HCEC 1CT (cell line): ENCODE measurements around the gene LHX6.

Experiments
- DNase-seq: peaks from one replicate; pipeline ENCODE4 v3.0.0-alpha.2; 2017

Gene LHX6

DNA sequence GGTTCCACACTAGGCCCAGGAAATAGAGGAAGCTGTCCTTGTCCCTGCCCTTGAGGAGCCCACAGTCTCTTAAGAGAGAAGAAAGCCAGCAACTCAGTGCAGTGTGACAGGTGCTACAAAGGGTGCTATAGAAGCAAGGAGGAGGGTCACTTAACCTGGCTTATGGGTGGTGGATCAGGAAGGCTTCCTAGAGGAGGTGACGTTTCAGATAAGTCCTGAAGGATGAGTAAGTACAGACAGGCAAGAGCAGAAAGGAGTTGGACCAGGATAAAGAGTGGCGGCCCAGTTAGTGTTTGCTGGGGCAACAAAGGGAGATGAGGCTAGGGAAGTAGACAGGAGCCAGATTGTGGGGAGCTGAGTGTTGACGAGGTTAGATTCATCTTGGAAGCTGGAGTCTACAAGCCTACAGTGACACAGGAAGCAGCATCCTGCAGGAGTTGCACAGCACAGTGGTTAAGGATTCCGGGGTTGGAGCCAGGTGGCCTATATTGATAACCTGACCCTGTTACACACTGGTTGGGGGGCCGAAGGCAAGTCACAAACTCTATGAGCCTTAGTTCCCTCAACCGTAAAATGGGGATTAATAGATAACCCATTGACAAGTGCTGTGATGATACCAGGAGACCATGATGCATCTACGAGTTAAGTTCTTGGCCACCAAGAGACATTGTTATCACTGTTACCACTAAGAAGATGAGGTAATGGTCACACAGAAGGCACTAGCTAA lies 5.4 kb upstream of the LHX6 start:
- no peak for DNase-seq

- DNase-seq = no peak
These were observed 4.1 kb upstream of the LHX6 start for GRCh38 chr9:122232796-122233306.

DNA sequence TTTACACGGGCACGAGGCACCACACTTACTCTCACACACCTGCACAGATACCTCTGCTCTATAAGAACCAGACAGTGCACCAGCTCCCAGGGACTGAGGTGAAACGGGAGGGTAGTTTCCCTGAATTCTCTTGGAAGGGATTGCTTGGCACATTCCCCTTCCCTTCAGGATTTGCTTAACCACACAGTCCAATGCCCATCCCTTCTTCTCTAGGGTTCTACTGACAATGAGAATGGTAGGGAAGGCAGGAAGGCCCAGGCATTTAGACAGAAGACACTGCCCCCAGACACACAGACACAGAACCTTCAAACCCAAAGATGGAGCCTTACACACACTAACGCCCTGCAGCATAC lies 704 bp upstream of the LHX6 start:
- no peak for DNase-seq

- no peak for DNase-seq
These were observed 578 bp downstream of the LHX6 start for GRCh38 chr9:122228191-122228567.

DNA sequence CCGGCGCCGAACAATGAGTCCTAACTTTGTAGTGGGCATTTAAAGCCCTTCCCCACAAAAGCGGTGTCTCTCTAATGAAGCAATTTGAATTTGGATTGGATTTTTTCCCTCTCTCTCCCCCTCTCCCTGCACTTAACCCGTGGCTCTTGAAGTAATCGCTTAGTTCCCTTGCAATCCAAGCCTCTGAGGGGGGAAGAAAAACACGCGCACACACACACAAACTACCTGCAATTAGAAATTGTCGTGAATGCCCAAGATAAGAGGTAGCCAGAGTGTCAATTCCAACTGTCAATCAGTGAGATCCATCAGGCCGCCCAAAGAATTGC lies 1.2 kb downstream of the LHX6 start:
- no peak for DNase-seq

DNA sequence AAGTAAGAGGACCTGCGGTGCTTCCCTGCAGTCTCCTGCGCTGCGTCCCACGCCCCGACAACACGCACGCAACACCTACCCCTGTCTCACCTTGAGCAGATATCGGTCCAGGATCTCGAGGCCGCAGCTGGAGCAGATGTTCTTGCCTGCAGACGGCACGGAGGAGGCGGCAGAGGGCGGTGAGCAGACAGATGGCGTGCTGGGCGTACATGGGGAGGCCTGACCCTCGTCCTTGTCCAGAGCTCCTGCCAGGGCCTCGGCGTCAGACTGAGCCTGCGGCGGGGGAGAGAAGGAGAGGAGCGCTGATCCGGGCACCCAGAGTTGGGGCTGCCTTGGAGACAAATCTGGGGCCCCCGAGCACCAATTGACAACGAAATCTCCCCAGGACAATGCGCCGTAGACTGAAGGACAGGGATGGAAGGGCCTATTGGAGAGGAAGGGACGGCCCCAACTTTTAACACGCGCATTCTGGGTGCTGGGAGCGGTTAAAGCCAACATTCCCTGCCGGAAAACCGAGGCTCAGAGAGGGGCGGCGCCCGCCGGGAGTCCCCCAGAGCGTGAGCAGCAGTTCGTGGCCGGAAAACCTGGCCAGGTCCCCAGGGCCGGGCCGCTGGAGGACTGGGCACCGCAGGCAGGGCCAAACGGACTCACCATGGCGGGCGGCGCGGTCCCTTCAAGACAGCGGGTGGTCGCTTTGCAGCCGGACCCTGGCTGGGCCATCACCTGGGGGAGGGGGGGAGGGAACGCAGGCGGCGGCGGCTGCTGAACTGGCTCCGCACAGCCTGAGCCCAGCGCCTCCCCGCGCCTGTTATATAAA lies 1.8 kb downstream of the LHX6 start:
- no peak for DNase-seq

DNA sequence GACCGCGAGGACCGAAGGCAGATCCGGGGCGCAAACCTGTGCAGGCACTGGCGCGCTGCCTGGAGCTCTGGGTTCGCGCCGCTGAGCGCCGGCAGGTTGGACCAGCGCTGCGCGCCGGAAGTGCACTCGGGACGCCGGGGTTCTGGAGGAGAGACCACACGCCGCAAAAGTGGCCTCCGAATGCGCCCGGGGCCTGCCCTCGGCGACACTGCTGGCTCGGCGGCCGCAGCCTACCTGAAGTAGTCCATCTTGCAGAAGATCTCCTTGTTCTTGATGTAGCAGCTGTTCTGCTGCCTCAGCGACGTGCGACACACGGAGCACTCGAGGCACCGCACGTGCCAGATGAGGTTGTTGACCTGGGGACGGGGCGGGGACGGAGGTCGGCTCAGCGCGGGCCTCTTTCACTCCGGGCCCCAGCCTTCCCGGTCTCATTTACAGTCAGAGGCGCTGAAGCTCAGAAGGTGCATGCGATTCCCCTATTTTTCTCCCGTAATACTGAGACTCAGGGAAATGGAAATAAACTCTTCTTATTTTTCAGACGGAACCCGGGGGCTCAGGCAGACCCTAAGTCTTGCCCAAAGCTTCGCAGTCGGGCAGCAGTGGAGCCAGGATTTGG lies 2.5 kb downstream of the LHX6 start:
- DNase-seq = no peak

- DNase-seq = no peak
These were observed 3.2 kb downstream of the LHX6 start for GRCh38 chr9:122225312-122226141.

- no peak for DNase-seq
These were observed 5.3 kb downstream of the LHX6 start for GRCh38 chr9:122223435-122223834.

DNA sequence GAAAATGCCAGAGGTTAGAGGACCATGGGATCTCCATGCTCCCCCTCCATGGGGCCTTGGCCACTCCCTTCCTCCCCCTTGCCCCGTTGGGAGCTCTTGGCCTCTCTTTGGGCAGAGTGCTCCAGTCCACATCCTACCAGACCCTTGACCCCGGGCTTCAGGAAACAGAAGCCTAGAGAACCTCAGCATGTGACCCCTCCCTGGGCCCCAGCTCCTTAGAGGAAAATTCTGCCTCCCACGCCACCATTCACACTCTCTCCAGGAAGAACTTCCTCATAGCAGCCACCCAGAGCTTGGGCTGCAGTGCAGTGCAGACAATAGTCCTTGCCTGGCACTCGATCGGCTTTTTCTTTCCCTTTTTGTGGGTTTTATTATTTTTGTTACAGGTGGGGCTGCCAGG lies 6.0 kb downstream of the LHX6 start:
- DNase-seq = no peak

- DNase-seq = no peak
These were observed 7.5 kb downstream of the LHX6 start for GRCh38 chr9:122221183-122221811.

GRCh38 chr9:122220673-122221182 lies 8.0 kb downstream of the LHX6 start:
- no peak for DNase-seq

DNA sequence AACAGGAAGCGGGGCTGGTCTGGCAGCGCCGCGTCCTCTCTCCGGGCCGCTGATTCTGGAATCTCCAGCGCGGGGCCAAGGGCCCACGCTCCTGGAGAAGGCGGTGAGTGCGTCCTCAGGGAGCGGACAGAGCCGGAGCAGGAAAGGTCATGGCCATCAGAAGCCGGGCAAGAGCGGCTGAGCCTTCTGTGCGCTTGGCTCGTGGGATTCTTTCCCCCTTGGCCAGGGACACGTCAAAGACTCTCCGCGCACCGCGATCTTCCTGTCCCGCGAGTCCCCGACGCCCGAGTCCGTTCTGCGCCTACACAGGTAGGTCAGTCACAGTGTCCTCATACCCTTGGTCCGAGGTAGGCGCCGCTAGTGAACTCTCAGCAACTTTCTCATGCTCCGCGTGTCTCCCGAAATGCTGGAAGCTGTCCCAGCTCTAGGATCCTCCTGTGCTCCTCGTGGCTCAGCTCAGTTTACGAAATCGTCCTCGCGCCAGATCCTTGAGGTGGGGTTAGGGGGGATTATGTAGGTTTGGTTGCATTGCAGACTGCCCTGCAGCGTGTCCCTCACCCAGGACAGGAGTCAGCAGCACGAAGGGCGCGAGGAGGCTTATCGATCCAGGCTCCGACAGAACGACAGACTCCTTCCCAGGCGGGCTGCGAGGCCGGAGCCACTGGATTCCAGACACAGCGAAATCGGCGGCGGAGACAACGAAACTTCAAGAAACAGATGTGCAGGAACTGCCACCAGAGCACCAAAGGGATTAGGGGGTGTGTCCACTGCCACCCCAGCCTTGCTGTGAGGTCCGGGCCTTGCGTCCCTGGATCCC lies 8.7 kb downstream of the LHX6 start:
- DNase-seq = no peak

DNA sequence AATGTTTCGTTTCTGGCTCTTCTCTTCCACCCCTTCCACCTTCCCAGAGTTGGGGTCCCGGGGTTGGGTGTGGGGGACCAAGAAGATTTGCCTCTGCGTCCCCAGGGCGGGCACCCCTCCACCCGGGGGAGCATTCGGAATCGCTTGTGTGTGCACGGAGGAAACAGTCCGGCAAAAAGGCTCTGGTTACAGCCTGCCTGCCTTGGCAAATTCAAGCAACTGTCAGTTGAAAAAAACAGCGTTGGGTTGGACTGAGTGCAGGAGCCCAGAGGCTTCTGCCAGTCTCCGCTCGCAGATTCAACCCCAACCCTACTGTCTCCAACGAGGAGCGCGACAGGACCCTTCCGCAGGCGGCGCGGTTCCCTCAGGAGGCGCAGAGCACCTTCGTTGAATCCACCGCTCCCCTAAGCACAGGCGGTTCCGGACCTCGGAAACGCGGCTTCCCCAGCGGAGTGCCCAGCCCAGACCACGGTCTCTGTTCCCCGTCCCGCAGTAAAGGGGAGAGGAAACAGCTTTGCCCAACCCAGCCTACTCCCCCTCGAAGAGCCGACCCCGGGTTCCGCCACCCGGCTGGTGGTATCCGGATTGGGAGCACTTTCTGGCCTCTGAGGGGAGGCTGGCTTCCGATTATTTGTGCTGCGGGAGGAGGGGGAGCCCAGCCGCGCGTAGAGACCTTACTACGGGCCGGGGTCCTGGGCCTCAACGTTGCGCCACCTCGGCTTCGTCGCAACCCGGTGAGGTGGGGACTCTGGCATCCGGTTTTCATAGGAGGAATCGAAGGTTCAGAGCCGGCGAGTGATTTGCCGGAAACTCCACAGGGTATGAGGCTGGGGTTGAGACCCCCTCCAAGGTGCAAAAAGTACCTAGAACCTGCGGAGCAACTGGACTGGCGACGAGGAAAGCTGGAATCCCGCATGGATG lies 9.6 kb downstream of the LHX6 start:
- DNase-seq = no peak

- DNase-seq = no peak
These were observed 10.5 kb downstream of the LHX6 start for GRCh38 chr9:122218071-122218934.

DNA sequence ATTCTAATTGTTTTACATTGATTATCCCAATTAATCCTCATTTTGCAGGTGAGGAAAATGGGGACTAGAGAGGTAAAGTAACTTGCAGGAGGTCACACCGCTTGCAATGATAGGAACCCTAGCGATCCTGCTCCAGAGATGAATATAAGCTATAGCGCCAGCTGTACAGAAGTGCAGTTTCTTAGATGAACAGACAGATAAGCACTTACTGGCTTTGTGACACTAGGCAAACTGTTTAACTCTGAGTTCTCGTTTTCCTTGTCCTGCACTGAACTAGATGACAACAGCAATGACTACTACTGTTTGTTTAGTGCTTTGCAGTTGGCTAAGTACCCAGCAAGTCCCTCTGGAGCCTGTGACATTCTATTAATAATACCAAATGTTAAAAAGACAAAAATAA lies 11.1 kb downstream of the LHX6 start:
- DNase-seq = no peak

GRCh38 chr9:122216798-122217418 lies 11.8 kb downstream of the LHX6 start:
- DNase-seq = no peak

DNA sequence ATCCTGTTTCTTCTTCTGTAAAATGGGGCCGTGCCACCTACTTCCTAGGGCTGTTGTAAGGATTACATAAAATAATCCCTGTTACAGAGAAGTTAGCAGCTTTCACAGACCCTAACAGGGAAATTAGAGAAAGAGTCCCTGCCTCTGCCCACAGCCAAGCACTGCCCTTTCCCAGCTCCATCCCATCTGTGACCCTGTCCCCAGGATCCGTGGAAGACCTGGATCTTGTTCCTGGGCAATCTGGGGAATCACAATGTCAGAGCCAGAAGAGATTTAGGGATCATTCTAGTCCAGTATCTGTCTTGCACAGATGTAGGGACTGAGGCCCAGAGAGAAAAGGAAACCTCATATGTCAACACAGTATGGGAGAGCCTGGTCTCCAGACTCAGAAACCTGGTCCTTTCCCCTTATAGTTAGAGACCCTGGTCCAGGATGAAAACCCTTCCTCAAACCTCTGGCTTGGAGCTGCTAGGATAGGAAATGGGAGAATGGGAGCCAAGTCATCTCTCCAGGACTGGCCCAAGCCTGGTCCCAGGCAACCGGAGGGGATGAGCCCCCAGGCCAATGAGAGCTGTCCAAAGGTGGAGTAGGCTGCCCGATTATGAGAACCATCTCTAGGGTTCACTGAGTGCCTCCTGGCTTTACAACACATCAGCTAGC lies 12.5 kb downstream of the LHX6 start:
- no peak for DNase-seq
